ENCODE data around the gene AGBL1. TPM values are rescaled to one million over a fixed set of nuclear protein-coding genes. Genes with fewer than 3 reads are reported as not detected.

Gene AGBL1
- total RNA-seq, 1 donor from 2014 or later: 0.14 TPM

GRCh38 chr15:86759800-86760523, 680.3 kb downstream of the AGBL1 start:
- intact Hi-C loops (cut with micrococcal nuclease): no loop called here
- peaks cover 2% of the 10 kb centered on the region for H3K27me3 Mint-ChIP-seq (ENCODE audit: low read depth)
- H3K4me3 Mint-ChIP-seq (ENCODE audit: low read depth): no peak overlapping the region
- no peak overlapping the region for H3K27ac Mint-ChIP-seq
- DNase-seq (ENCODE audit: low spot score): no peak
- no peaks in the 10 kb centered on the region for H3K9me3 Mint-ChIP-seq
- H3K36me3 Mint-ChIP-seq (ENCODE audit: low read depth): no peaks in the 10 kb centered on the region
- no peaks in the 10 kb centered on the region for H3K4me1 Mint-ChIP-seq (ENCODE audit: low read depth)

GRCh38 chr15:86762874-86763273, 683.2 kb downstream of the AGBL1 start:
- no peak overlapping the region for H3K4me3 Mint-ChIP-seq (ENCODE audit: low read depth)
- no peak for DNase-seq (ENCODE audit: low spot score)
- no peaks in the 10 kb centered on the region for H3K4me1 Mint-ChIP-seq (ENCODE audit: low read depth)
- H3K36me3 Mint-ChIP-seq (ENCODE audit: low read depth): no peaks in the 10 kb centered on the region
- intact Hi-C loops (cut with micrococcal nuclease): no loop called here
- peaks cover 5% of the 10 kb centered on the region for H3K27me3 Mint-ChIP-seq (ENCODE audit: low read depth)
- no peaks in the 10 kb centered on the region for H3K9me3 Mint-ChIP-seq
- no peak overlapping the region for H3K27ac Mint-ChIP-seq

GRCh38 chr15:86764021-86764420, 684.4 kb downstream of the AGBL1 start:
- Mint-ChIP-seq H3K27me3 (ENCODE audit: low read depth) (peaks cover 5% of the 10 kb centered on the region), H3K9me3 (no peaks in the 10 kb centered on the region), H3K36me3 (ENCODE audit: low read depth) (no peaks in the 10 kb centered on the region), H3K27ac (no peak overlapping the region), H3K4me1 (ENCODE audit: low read depth) (no peaks in the 10 kb centered on the region), H3K4me3 (ENCODE audit: low read depth) (no peak overlapping the region)
- DNase-seq (ENCODE audit: low spot score): no peak
- intact Hi-C loops (cut with micrococcal nuclease): no loop called here

GRCh38 chr15:86765281-86765680, 685.6 kb downstream of the AGBL1 start:
- Mint-ChIP-seq H3K9me3 (no peaks in the 10 kb centered on the region), H3K4me1 (ENCODE audit: low read depth) (no peaks in the 10 kb centered on the region), H3K36me3 (ENCODE audit: low read depth) (no peaks in the 10 kb centered on the region), H3K27ac (no peak overlapping the region), H3K4me3 (ENCODE audit: low read depth) (no peak overlapping the region), H3K27me3 (ENCODE audit: low read depth) (peaks cover 5% of the 10 kb centered on the region)
- no peak for DNase-seq (ENCODE audit: low spot score)
- intact Hi-C loops (cut with micrococcal nuclease): no loop called here

GRCh38 chr15:86772369-86773059, 692.8 kb downstream of the AGBL1 start:
- H3K36me3 Mint-ChIP-seq (ENCODE audit: low read depth): no peaks in the 10 kb centered on the region
- intact Hi-C loops (cut with micrococcal nuclease): no loop called here
- no peak overlapping the region for H3K27ac Mint-ChIP-seq

GRCh38 chr15:86773736-86774135, 694.1 kb downstream of the AGBL1 start:
- Mint-ChIP-seq H3K4me3 (ENCODE audit: low read depth) (no peak overlapping the region), H3K27me3 (ENCODE audit: low read depth) (no peaks in the 10 kb centered on the region), H3K36me3 (ENCODE audit: low read depth) (no peaks in the 10 kb centered on the region), H3K9me3 (no peaks in the 10 kb centered on the region), H3K27ac (no peak overlapping the region), H3K4me1 (ENCODE audit: low read depth) (no peaks in the 10 kb centered on the region)
- intact Hi-C loops (cut with micrococcal nuclease): no loop called here
- no peak for DNase-seq (ENCODE audit: low spot score)

More at GRCh38 chr15:86772369-86773059, 692.8 kb downstream of the AGBL1 start:
- H3K4me3 Mint-ChIP-seq (ENCODE audit: low read depth): no peak overlapping the region
- no peak for DNase-seq (ENCODE audit: low spot score)
- no peaks in the 10 kb centered on the region for H3K27me3 Mint-ChIP-seq (ENCODE audit: low read depth)
- no peaks in the 10 kb centered on the region for H3K4me1 Mint-ChIP-seq (ENCODE audit: low read depth)
- no peaks in the 10 kb centered on the region for H3K9me3 Mint-ChIP-seq

- H3K4me1 Mint-ChIP-seq (ENCODE audit: low read depth): no peaks in the 10 kb centered on the region
- no peaks in the 10 kb centered on the region for H3K36me3 Mint-ChIP-seq (ENCODE audit: low read depth)
- no peak overlapping the region for H3K4me3 Mint-ChIP-seq (ENCODE audit: low read depth)
- H3K27me3 Mint-ChIP-seq (ENCODE audit: low read depth): peaks cover 1% of the 10 kb centered on the region
- DNase-seq (ENCODE audit: low spot score): no peak
- intact Hi-C loops (cut with micrococcal nuclease): no loop called here
- no peak overlapping the region for H3K27ac Mint-ChIP-seq
- H3K9me3 Mint-ChIP-seq: no peaks in the 10 kb centered on the region
Observed at GRCh38 chr15:86776145-86776544, 696.5 kb downstream of the AGBL1 start.

- intact Hi-C loops (cut with micrococcal nuclease): loop anchor here (10.0 kb wide), 1 partner anchor 58 kb away; no protein-coding TSS in a partner anchor
- Mint-ChIP-seq H3K4me1 (ENCODE audit: low read depth) (no peaks in the 10 kb centered on the region), H3K27me3 (ENCODE audit: low read depth) (no peaks in the 10 kb centered on the region), H3K9me3 (no peaks in the 10 kb centered on the region), H3K4me3 (ENCODE audit: low read depth) (no peak overlapping the region), H3K36me3 (ENCODE audit: low read depth) (no peaks in the 10 kb centered on the region), H3K27ac (no peak overlapping the region)
- no peak for DNase-seq (ENCODE audit: low spot score)
Observed at GRCh38 chr15:86796521-86796920, 716.9 kb downstream of the AGBL1 start.

GRCh38 chr15:86797135-86797534, 717.5 kb downstream of the AGBL1 start:
- H3K27ac Mint-ChIP-seq: no peak overlapping the region
- no peak overlapping the region for H3K4me3 Mint-ChIP-seq (ENCODE audit: low read depth)
- no peaks in the 10 kb centered on the region for H3K36me3 Mint-ChIP-seq (ENCODE audit: low read depth)
- H3K4me1 Mint-ChIP-seq (ENCODE audit: low read depth): no peaks in the 10 kb centered on the region
- intact Hi-C loops (cut with micrococcal nuclease): loop anchor here (10.0 kb wide), 1 partner anchor 58 kb away; no protein-coding TSS in a partner anchor
- no peaks in the 10 kb centered on the region for H3K27me3 Mint-ChIP-seq (ENCODE audit: low read depth)
- no peaks in the 10 kb centered on the region for H3K9me3 Mint-ChIP-seq
- no peak for DNase-seq (ENCODE audit: low spot score)

GRCh38 chr15:86799226-86799625, 719.6 kb downstream of the AGBL1 start:
- no peak overlapping the region for H3K4me3 Mint-ChIP-seq (ENCODE audit: low read depth)
- H3K4me1 Mint-ChIP-seq (ENCODE audit: low read depth): no peaks in the 10 kb centered on the region
- H3K9me3 Mint-ChIP-seq: no peaks in the 10 kb centered on the region
- H3K27me3 Mint-ChIP-seq (ENCODE audit: low read depth): no peaks in the 10 kb centered on the region
- H3K36me3 Mint-ChIP-seq (ENCODE audit: low read depth): no peaks in the 10 kb centered on the region
- intact Hi-C loops (cut with micrococcal nuclease): loop anchor here (10.0 kb wide), 1 partner anchor 56 kb away; no protein-coding TSS in a partner anchor
- H3K27ac Mint-ChIP-seq: no peak overlapping the region
- no peak for DNase-seq (ENCODE audit: low spot score)

GRCh38 chr15:86802244-86802643, 722.6 kb downstream of the AGBL1 start:
- intact Hi-C loops (cut with micrococcal nuclease): no loop called here
- no peak for DNase-seq (ENCODE audit: low spot score)
- Mint-ChIP-seq H3K27me3 (ENCODE audit: low read depth) (no peaks in the 10 kb centered on the region), H3K36me3 (ENCODE audit: low read depth) (no peaks in the 10 kb centered on the region), H3K27ac (no peak overlapping the region), H3K4me1 (ENCODE audit: low read depth) (no peaks in the 10 kb centered on the region), H3K9me3 (no peaks in the 10 kb centered on the region), H3K4me3 (ENCODE audit: low read depth) (no peak overlapping the region)

- intact Hi-C loops (cut with micrococcal nuclease): no loop called here
- no peaks in the 10 kb centered on the region for H3K27me3 Mint-ChIP-seq (ENCODE audit: low read depth)
- no peak for DNase-seq (ENCODE audit: low spot score)
- no peaks in the 10 kb centered on the region for H3K9me3 Mint-ChIP-seq
- no peaks in the 10 kb centered on the region for H3K4me1 Mint-ChIP-seq (ENCODE audit: low read depth)
- H3K4me3 Mint-ChIP-seq (ENCODE audit: low read depth): no peak overlapping the region
- H3K27ac Mint-ChIP-seq: no peak overlapping the region
- H3K36me3 Mint-ChIP-seq (ENCODE audit: low read depth): no peaks in the 10 kb centered on the region
Observed at GRCh38 chr15:86804406-86804805, 724.7 kb downstream of the AGBL1 start.

- no peaks in the 10 kb centered on the region for H3K27me3 Mint-ChIP-seq (ENCODE audit: low read depth)
- H3K36me3 Mint-ChIP-seq (ENCODE audit: low read depth): no peaks in the 10 kb centered on the region
- no peaks in the 10 kb centered on the region for H3K4me1 Mint-ChIP-seq (ENCODE audit: low read depth)
- intact Hi-C loops (cut with micrococcal nuclease): no loop called here
- no peak overlapping the region for H3K27ac Mint-ChIP-seq
- H3K4me3 Mint-ChIP-seq (ENCODE audit: low read depth): no peak overlapping the region
- DNase-seq (ENCODE audit: low spot score): no peak
- H3K9me3 Mint-ChIP-seq: no peaks in the 10 kb centered on the region
Observed at GRCh38 chr15:86810329-86810728, 730.7 kb downstream of the AGBL1 start.
